ENCODE measurements around the gene DENND6B. TPM values are rescaled to one million over a fixed set of nuclear protein-coding genes. Genes with fewer than 3 reads are reported as not detected.

Gene DENND6B
- total RNA-seq, 1 experiment from 2014 or later, result 2.5 TPM

- no peak for TF ChIP-seq CTCF (IDR thresholded peaks at IDR 0.05)
- TF ChIP-seq E2F5 (CRISPR knock-in tag; IDR thresholded peaks at IDR 0.05), result no peak
Observed at GRCh38 chr22:50347157-50347556, 20.3 kb upstream of the DENND6B start (continued).

GRCh38 chr22:50346470-50346869, 19.7 kb upstream of the DENND6B start:
- H3K4me3 Mint-ChIP-seq, result no peak overlapping the region
- no peaks in the 10 kb centered on the region for H3K9me3 Mint-ChIP-seq
- H3K27ac Mint-ChIP-seq, result no peak overlapping the region
- H3K4me1 Mint-ChIP-seq, result no peaks in the 10 kb centered on the region
- ChIA-PET CTCF (no interaction called here), POLR2A (no interaction called here)
- peaks cover 4% of the 10 kb centered on the region for H3K27me3 Mint-ChIP-seq (ENCODE audit: low read depth)
- DNase-seq (ENCODE audit: low spot score) (no peak), ATAC-seq (no peak)
- TF ChIP-seq TCF7 (CRISPR knock-in tag; IDR thresholded peaks at IDR 0.05; ENCODE audit: low read depth) (no peak), ZSCAN18 (CRISPR knock-in tag; IDR thresholded peaks at IDR 0.05) (no peak), RORB (CRISPR knock-in tag; IDR thresholded peaks at IDR 0.05) (no peak), GTF2I (CRISPR knock-in tag; conservative IDR thresholded peaks at IDR 0.05) (no peak), ZNF416 (CRISPR knock-in tag; IDR thresholded peaks at IDR 0.05) (no peak), ZNF281 (CRISPR knock-in tag; IDR thresholded peaks at IDR 0.05) (no peak), ETV6 (CRISPR knock-in tag; IDR thresholded peaks at IDR 0.05) (no peak), AFF4 (CRISPR knock-in tag; IDR thresholded peaks at IDR 0.05; ENCODE audit: borderline replicate concordance) (no peak), NR1H2 (CRISPR knock-in tag; IDR thresholded peaks at IDR 0.05) (no peak), ESRRA (CRISPR knock-in tag; IDR thresholded peaks at IDR 0.05; ENCODE audit: borderline replicate concordance) (no peak), RELA (CRISPR knock-in tag; IDR thresholded peaks at IDR 0.05; ENCODE audit: borderline replicate concordance) (no peak), ZNF121 (CRISPR knock-in tag; IDR thresholded peaks at IDR 0.05) (no peak), CTCF (IDR thresholded peaks at IDR 0.05) (no peak), MAX (CRISPR knock-in tag; IDR thresholded peaks at IDR 0.05) (no peak), TEAD4 (CRISPR knock-in tag; IDR thresholded peaks at IDR 0.05) (no peak), ZNF425 (CRISPR knock-in tag; conservative IDR thresholded peaks at IDR 0.05) (no peak), GRHL2 (CRISPR knock-in tag; IDR thresholded peaks at IDR 0.05; ENCODE audit: insufficient replicate concordance, severe bottlenecking) (no peak), ZNF423 (CRISPR knock-in tag; IDR thresholded peaks at IDR 0.05) (no peak)
- no peaks in the 10 kb centered on the region for H3K36me3 Mint-ChIP-seq

All from WTC11 (cell line).